ENCODE results near the gene SELENOS.
A peak's percentile ranks its signal among the peaks of the same experiment; 100 is the strongest.

The SELENOS gene

DNA sequence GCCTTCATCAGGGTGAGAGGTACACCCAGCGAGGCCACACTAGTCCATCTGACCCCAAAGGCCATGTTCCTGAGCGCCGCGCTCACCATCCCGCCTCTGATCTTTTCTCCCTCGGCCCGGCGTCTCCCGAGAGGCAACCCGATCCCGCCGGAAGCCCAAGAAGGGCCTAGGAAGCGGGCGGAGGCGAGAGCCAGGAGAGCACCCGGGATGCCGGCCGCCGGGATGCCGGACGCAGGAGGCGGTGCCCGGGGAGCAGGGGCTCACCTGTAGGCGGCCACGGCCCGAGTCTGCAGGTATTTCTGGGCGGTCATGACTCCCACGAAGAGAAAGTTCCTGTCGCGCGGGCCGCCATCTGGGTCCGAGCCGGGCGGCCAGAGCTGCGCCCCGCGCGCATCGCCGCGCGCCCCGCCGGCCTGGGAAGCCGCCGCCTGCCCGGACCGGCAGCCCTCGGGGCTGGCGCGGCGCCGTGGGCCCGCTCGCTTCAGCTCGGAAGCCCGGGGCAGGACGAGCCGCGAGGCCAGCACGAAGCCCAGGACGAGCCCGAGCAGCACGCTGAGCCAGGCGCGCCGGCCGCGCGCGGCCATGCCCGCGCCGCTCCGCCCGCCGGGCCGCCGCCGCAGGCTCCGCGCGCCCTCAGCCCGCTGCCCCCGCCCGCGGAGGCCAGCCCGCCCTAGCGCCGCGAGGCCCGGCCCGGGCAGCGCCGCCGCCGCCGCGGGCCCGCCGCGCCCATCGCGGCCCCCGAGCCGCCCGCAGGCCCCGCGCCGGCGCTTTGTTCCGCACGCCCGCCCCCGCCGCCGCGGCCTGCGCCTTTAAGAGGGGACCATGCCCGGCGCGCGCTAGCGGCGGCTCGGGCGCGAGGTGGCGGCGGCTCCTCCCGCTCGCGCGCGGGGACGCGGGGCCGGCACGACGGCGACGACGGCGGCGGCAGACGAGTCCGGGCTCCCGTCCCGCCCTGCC is 26.1 kb downstream of the SELENOS start:
- DNase-seq, result peak; percentile 35

DNA sequence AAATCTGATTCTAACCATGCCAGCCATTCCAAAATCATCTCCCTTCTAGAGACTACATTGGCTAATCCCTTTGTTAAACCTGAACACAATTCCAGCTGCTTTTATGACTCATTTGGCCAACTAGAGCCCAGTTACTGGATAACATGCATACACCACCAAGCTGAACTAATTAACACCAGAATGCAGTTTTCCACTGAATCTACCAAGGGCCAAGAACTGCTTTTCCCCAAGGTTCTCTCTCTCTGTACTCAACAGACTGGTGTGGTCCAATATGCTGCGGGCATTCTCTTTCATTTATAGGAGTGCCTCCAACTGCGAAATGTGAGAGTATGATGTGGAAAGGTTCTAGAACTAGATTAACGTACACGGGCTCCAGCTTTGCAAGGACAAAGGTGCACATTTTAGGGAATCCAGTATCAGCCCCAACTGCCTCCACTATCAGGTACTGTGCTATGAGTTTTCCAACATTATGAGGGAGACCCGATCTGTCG is 26.9 kb downstream of the SELENOS start:
- no peak for DNase-seq

DNA sequence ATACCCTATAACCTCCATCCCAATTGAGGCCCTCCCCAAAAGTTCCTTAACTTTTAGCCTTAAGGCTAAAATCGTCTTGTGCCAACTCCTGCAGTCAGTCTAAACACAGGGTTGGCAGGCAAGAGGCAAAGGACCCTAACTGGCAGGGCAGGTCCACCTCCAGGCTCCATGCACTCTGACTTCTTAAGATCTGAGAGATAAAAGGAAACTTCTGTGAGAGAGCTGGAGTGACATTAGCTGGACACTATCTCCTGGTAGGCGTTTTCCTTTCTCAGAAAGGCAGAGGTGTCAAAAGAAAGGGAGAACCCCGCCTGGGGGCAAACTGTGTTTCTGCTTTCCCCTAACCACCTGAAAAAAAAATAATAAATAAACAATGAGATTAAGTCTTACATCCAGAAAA is 29.0 kb downstream of the SELENOS start:
- DNase-seq, result no peak

DNA sequence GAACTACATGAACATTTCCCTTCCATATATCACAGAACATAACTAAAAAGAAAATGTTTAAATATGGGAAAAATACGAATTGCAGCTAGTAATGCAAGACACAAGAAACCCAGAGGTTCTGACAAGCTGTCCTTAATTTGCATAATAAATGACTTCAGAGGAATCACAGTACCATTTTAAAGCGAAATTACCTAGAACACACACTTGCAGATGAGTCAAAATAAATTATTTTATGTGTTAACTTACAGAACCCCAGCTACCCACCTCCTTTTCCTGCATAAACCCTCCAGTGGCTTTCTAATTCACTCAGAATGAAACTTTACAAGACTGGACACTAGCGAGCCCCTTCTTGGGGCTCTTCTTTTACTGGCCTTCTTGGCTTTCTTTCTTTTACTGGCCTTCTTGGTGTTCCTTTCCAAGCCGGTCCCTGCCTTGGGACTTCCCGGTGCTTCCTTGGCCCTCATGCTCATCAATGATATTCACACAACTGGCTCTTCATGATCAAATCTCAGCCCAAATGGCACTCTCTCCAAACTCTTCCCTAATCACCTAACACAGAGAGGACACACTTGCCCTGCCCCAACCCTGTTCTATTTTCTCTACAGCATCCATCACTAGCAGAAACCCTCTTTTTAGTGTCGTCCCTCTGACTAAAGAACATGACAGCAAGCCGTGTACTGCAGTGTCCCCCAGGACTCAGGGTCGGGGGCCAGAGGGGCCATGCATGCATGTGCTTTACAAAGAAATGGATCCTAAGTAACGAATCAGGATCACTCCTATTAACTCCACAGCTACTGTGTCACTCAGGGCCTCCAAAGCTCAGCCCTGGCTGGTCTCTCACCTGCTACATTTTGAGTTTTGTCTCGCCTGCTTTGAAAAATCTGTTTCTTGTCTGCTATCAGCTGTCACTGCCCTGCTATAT is 30.2 kb downstream of the SELENOS start:
- no peak for DNase-seq

DNA sequence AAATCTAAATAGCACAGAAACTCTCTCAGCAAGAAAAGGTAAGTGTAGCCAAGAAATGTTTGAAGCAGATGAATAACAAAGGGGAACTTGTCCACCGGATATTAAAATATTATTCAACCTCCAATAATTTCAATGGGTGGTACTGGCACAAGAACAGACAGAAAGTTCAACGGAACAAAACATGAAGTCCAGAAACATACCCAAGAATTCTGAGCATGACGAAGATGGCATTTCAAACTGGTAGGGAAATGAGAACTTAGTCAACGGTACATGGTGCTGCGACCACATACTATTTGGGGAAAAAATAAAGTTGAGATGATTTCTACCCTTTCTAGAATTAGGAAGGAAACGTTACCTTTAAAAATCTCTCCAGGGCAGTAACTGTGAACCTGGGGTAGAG is 30.9 kb downstream of the SELENOS start:
- no peak for DNase-seq

DNA sequence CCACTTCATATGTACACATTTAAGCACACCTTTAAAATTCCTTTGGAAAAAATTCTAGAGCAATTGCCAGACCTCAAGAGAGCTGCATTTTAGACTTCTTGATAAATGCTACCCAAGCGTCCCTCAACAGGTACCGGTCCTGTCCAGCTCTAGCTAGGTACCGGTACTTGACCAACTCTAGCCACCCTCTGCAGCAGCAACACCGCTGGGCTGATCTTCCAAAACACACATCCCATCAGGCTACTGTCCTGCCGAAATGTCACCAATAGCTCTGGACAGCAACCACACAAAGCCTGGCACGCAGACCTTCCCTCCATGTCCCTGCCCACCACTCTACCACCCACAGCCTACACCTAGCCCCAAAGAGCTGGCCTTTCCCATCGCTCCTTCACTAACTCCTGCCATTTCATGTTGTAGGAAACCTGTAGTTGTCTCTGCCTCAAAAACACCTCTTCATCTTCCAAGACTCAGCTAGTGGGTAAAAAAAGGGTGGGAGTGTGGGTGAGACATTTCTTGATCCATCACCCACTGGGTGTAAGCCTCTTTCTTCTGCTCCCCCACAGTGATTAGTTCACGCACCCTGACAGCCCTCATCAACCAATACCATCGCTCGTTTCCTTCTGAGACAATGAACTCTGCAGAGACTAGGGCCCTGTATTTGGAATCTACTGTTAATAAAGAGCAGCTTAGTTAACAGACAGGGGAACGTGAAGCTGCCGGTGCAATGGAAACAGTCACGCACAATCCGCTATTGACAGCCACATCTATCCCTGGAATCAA is 32.2 kb downstream of the SELENOS start:
- DNase-seq, result no peak

DNA sequence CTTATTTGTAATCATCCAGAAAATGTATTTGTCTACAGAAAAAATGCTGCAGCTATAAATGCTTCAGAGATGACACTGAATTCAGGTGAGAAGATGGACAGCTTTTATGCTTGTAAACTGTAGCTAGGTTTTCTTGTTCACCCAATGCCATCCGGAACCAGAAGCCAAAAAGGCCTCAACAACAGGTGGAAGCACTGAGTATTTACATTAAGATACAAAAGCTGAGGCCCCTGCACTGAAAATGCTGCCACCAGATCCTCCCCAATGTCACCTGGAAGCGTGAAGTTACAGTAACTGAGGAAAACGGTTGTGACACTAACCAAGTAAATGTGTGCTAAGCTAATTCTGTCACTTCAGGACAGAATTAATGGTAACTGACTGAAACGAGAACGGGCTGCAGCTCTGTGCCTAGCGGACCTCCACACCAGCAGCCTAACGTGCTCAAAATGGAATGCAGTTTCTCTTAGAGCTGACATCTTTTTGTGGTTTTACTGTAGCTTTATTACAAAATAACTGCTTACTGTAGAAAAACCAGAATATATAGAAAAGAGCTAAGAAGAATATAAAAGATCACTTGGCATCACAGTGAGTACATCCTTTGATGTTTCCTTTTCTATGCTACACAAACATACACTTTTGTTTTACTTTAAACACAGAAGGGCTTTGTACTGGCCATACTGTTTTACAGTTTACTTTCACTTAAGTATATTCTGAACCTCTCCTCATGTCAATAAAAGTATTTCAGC is 33.1 kb downstream of the SELENOS start:
- DNase-seq, result no peak

DNA sequence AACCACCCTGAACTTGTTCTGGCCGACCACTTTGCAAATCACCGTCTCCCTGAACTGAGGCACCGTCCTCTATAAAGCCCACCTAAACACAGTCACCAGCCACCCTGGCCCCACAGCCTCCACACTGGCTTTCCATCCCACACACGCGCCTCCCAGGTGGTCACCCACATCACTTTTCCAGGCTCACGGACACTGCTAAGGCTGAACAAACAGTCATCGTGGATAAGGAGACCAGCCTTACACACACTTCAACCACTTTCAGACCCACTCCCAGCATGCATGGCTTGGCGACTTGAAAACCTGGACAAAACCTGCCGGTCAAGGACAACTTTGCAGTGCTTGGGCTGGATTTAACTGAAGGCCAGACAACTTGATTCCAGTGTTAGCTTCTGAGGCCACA is 33.9 kb downstream of the SELENOS start:
- DNase-seq, result no peak

DNA sequence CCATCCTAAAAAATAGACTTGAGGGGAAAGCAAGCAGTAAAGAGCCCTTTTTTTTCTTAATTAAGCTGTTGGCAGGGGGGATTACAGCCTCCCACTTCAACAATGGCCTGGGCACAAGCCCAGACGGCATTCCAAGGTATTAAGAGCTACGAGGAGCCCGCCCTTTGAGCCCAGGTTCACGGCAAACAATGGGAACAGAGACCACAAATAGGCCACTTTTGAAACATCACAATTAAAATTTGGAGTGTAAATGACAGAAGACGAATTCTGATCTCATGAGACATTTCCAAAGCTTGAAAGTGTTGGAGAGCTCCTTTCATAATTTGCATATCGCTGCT is 34.3 kb downstream of the SELENOS start:
- no peak for DNase-seq

DNA sequence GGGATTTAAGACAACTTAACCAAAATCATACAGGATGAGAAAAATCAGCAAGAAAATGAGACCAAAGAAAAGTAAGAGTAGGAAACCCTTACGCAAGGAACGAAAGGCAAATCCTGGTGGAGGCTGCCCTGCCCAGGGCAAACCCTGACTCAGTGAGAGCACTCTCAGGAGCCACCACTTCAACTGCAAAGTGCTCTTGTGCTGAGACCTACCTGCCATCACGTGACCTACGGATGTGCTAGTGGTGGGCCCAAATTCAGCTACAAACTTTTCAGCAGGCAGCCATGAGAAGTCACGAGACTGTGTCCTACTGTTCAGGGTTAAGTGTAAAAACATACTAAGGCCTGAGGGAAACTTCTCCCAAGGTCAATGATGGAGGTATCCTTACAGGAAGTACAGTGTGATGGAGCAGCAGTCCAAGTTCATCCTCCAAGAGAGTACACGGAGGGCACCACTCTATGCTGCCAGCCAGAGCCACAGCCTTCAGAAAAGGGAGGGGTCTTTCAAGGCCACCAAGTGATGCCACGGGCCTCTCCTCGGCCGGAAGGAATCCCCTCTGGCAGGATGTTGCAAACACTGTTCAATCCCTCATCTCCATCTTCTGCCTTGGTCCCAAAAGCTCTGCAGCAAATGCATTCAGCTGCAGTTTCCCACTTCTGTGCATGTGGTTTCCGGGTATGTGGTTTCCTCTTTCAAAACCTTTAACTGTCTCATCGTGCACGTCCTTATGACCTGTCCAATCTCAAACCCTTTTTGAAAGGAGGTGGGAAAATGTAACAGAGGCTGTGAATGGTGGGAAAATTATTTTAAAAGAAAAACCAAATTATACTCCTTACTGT is 34.9 kb downstream of the SELENOS start:
- DNase-seq, result peak; percentile 51

DNA sequence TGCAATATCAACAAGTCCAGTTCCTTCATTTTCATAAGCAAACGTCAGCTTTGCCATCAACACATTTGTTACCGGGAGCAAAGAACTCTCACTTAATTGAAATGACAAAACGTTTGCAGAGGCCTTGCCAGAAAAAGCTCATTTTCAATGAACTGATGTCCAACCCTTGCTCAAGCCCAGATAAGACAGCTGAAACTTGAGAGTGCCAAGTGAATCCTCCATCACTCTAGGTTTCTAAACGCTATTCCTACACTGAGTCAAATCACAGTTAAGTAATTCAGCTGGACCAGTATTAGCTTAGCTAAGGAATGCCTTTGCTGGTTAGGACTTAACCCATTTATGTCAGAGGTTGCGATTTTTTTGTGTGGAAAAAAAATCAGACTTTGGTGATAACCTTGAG is 36.9 kb downstream of the SELENOS start:
- no peak for DNase-seq

DNA sequence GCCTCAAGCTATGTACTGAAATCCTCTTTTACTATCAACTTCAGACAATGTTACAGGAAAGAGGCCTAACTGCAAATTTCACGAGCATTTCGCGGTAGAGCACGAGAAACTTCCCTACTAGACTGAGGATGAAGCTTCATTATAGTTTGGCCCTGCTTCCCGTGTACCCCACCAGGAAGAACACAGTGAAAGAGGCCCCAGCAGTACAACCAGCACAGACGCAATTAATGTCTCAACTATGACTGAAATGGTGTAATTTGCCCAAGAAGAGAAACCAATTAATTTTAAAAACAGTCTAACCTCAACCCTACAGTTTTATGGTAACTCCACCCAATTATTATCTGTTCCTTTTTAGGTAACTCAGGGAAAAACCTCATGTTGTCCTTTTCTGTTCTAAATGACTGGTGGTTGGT is 37.6 kb downstream of the SELENOS start:
- no peak for DNase-seq

DNA sequence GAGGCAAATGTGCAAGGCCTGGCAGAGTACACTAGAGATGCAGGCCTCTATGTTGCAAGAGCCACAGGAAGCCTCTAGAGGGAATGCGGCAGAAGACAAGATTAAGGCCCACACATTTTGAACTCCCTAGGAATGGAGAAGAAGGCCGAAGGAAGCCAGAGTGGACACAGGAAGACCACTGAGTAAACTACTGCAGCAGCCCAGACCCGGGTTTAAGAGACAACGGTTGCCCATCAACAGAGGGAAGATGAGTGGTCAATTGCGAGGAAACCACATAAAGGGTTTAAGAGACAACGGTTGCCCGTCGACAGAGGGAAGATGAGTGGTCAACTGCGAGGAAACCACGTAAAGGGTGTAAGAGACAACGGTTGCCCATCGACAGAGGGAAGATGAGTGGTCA is 40.0 kb downstream of the SELENOS start:
- no peak for DNase-seq

DNA sequence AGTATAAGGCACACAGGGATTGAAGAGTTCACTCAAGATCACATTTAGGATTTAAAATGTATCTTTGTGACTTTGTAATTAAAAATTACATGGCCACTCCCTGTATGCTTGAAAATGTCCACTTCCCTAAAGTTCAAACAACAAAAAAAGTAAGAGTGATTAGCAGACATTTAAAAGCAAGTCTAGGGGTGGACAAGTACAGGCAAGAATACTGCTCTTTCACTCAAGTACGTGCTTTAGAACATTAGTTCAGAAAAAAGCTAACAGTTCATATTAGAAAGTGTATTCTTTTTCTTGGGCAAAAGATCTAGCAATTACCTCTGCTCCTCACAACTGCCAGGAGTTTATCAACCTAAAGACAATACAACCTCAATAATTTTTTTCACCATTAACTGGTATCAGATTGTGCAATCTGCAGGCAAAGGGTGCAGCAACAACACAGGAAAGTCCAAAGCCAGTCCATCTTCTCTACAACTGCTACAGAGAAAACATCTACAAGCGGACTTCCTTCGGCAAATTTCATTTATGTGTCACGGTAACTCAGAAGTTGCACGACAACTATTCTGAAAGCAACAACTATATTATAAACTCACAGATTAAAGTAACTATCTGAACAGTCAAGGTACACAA is 43.5 kb downstream of the SELENOS start:
- DNase-seq, result no peak

DNA sequence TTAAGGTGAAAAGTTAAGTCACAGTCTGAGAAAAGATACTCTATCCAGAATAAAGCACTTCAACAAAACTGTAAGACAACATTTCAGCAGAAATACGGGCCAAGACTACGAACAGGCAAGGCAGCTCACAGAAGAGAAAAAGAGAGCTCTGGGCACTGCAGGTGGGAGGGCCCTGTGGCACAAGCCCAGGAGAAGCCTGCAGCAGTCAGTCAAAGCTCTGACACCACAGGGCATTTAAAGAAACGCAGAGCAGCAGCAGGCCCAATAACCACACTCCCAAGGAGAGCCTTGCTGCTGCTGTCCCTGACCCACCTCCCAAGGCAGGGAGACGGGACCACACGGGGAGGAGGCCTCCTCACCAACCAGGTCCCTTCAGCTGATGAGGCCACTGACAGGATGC is 44.6 kb downstream of the SELENOS start:
- no peak for DNase-seq

DNA sequence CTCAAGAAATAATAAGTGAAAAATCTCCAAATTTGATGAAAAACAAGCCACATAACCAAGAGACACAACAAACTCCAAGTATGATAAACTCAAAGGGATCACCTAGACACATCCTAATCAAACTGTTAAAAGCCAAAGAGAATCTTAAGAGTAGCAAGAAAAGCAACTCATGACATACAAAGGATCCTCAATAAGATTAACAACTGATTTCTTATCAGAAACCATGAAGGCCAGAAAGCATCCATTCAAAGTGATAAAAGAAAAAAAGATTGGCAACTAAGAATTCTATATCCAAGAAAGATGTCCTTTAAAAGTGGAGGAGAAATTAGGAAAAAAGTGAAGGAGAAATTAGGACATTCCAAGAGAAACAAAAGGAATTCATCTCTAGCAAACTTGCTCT is 49.0 kb downstream of the SELENOS start:
- no peak for DNase-seq

DNA sequence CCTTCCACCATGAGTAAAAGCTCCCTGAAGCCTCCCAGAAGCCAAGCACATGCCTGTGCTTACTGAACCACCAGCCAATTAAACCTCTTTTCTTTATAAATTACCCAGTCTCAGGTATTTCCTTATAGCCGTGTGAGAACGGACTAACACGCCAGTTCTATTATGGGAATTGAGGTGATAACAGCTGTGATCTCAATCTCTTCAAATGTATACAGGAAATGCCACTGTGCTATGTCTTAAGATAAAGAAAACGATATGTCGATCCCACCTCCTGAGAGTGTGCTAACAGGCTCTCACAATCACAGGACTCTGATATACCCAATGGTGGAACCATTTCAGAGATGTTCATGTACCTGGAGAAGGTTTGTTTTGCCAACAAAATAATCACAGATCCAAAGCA is 51.6 kb downstream of the SELENOS start:
- DNase-seq, result no peak
